ENCODE measurements around the gene NXT1.

DNA sequence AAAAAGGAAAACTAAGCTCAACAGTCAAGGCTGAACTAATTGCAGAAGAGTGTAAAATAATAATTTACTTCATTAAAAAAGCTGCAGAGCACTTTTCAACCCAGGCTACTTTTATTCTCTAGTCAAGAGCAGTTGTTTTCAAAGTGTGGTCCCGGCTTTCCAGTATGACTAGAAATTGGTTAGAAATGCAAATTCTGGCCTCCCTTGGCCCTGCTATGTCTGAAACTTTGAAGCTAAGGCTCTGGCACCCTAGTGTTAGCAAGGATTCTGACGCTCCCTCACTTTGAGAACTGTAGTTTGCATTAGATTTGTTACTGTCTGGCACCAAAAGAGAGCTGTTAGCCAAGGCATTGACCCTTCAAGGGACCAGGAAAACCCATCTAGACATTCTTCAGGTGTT is 9.5 kb upstream of the NXT1 start:
- TF ChIP-seq, protein P1, sequence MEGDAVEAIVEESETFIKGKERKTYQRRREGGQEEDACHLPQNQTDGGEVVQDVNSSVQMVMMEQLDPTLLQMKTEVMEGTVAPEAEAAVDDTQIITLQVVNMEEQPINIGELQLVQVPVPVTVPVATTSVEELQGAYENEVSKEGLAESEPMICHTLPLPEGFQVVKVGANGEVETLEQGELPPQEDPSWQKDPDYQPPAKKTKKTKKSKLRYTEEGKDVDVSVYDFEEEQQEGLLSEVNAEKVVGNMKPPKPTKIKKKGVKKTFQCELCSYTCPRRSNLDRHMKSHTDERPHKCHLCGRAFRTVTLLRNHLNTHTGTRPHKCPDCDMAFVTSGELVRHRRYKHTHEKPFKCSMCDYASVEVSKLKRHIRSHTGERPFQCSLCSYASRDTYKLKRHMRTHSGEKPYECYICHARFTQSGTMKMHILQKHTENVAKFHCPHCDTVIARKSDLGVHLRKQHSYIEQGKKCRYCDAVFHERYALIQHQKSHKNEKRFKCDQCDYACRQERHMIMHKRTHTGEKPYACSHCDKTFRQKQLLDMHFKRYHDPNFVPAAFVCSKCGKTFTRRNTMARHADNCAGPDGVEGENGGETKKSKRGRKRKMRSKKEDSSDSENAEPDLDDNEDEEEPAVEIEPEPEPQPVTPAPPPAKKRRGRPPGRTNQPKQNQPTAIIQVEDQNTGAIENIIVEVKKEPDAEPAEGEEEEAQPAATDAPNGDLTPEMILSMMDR (IDR thresholded peaks at IDR 0.05), result no peak
- TF ChIP-seq POLR2A (IDR thresholded peaks at IDR 0.05), result no peak

All from heart left ventricle (tissue), 13 donors.